H7 (cell line): ENCODE measurements around the gene TMPRSS3. TPM values are rescaled to one million over a fixed set of nuclear protein-coding genes. Genes with fewer than 3 reads are reported as not detected.

ENCODE experiments used
- DNase-seq: peaks from one replicate; pipeline ENCODE4 v3.0.0; 2012
- H3K27me3 ChIP-seq: 2 replicates; pipeline ENCODE4 v1.6.0; 2011; ENCODE audit warnings: mild to moderate bottlenecking, low read length; ENCODE audit not compliant: control insufficient read depth, insufficient read depth
- H3K36me3 ChIP-seq: replicated peaks from 2 replicates; pipeline ENCODE4 v1.5.1; 2011; ENCODE audit warnings: low read length; ENCODE audit not compliant: control insufficient read depth, insufficient read depth
- H3K4me3 ChIP-seq: 2 replicates; pipeline ENCODE4 v1.5.1; 2011; ENCODE audit warnings: low read depth, mild to moderate bottlenecking, control low read depth, low read length, moderate library complexity; ENCODE audit not compliant: insufficient read depth
- total RNA-seq: library from RNA; depleted of rRNA; stranded (reverse); fragments of >200 nt; shearing (Covaris generic); gene quantifications from 2 replicates; pipeline ENCODE4 v1.2.3, GENCODE V29; 2014; rRNA removed

Gene TMPRSS3
- total RNA-seq, 1 experiment from 2014 or later: not detected

GRCh38 chr21:42324896-42325295, 71.0 kb downstream of the TMPRSS3 start:
- no peaks in the 10 kb centered on the region for H3K27me3 ChIP-seq
- H3K36me3 ChIP-seq: no peaks in the 10 kb centered on the region
- no peak overlapping the region for H3K4me3 ChIP-seq
- DNase-seq: no peak

Other genes starting within 250 kb of the TMPRSS3 start
- gene ABCG1, start 176.9 kb downstream of the TMPRSS3 start, total RNA-seq: 0.07 and 0.92 TPM in 2 replicates
- gene TFF3, start 80.6 kb downstream of the TMPRSS3 start, total RNA-seq: 2.1 and 9.2 TPM in 2 replicates
- gene TFF2, start 45.1 kb downstream of the TMPRSS3 start, total RNA-seq: not detected in 2 replicates
- gene TFF1, start 29.5 kb downstream of the TMPRSS3 start, total RNA-seq: 1.3 TPM in 1 of 2 replicates, not detected in the other
- gene UBASH3A, start 7.8 kb upstream of the TMPRSS3 start, total RNA-seq: not detected in 2 replicates
- 0.15 TPM in 1 of 2 replicates, not detected in the other for gene RSPH1, start 100.2 kb upstream of the TMPRSS3 start, total RNA-seq
- gene SLC37A1, start 117.8 kb upstream of the TMPRSS3 start, total RNA-seq: 5.7 and 8.2 TPM in 2 replicates